Activated T-helper 1 cell treated with anti-CD3 and anti-CD28 coated beads, Interleukin-12 subunit alpha, Interleukin-12 subunit beta, Interleukin-2, Interleukin-4 antibody, amounts not matched to agents 30 ng/mL and 10 ng/mL and 1 ng/mL, durations not matched to agents 14 hours and 24 hours and 36 hours (primary cell): ENCODE measurements around the gene NTN1. TPM values are rescaled to one million over a fixed set of nuclear protein-coding genes. Genes with fewer than 3 reads are reported as not detected.

ENCODE experiments used
- DNase-seq: peaks from one replicate; pipeline ENCODE4 v3.0.0; 2021; ENCODE audit warnings: low spot score
- H3K27ac Mint-ChIP-seq: one replicate; pipeline ENCODE4 v1.8.0; 2021; ENCODE audit warnings: mild to moderate bottlenecking, mixed read lengths
- H3K27me3 Mint-ChIP-seq: one replicate; pipeline ENCODE4 v1.8.0; 2022; ENCODE audit warnings: mild to moderate bottlenecking, moderate library complexity, mixed read lengths; ENCODE audit not compliant: insufficient read depth
- H3K36me3 Mint-ChIP-seq: one replicate; pipeline ENCODE4 v1.8.0; 2021; ENCODE audit warnings: low read depth, mixed read lengths
- H3K4me1 Mint-ChIP-seq: one replicate; pipeline ENCODE4 v1.8.0; 2021; ENCODE audit warnings: low read depth, mixed read lengths
- H3K4me3 Mint-ChIP-seq: one replicate; pipeline ENCODE4 v1.8.0; 2021; ENCODE audit warnings: mild to moderate bottlenecking, moderate library complexity, mixed read lengths
- H3K9me3 Mint-ChIP-seq: one replicate; pipeline ENCODE4 v1.8.0; 2021; ENCODE audit warnings: mixed read lengths
- intact Hi-C: fragments of 100-400 bp; cut with micrococcal nuclease; formaldehyde crosslinking; loops from one replicate; pipeline ENCODE4 v1.15.1; 2024
- total RNA-seq: library from RNA; stranded (reverse); gene quantifications from 2 replicates; pipeline ENCODE4 v1.2.3, GENCODE V29; 2022

The NTN1 gene
- total RNA-seq, 1 donor from 2014 or later = 0.34 TPM

GRCh38 chr17:9232591-9233270 lies 211.4 kb downstream of the NTN1 start:
- no peaks in the 10 kb centered on the region for H3K9me3 Mint-ChIP-seq

GRCh38 chr17:9233271-9233599 lies 211.9 kb downstream of the NTN1 start:
- intact Hi-C loops = no loop called here
- no peak overlapping the region for H3K4me3 Mint-ChIP-seq
- no peaks in the 10 kb centered on the region for H3K9me3 Mint-ChIP-seq

More at GRCh38 chr17:9232591-9233270, 211.4 kb downstream of the NTN1 start:
- Mint-ChIP-seq H3K4me1 (no peaks in the 10 kb centered on the region), H3K36me3 (no peaks in the 10 kb centered on the region), H3K27me3 (no peaks in the 10 kb centered on the region), H3K27ac (no peak overlapping the region), H3K4me3 (no peak overlapping the region)
- intact Hi-C loops = no loop called here
- no peak for DNase-seq

GRCh38 chr17:9233761-9234160 lies 212.5 kb downstream of the NTN1 start:
- Mint-ChIP-seq H3K36me3 (no peaks in the 10 kb centered on the region), H3K4me3 (no peak overlapping the region), H3K4me1 (peaks cover 3% of the 10 kb centered on the region), H3K27me3 (no peaks in the 10 kb centered on the region), H3K9me3 (no peaks in the 10 kb centered on the region), H3K27ac (no peak overlapping the region)
- DNase-seq = no peak
- intact Hi-C loops = no loop called here

More at GRCh38 chr17:9233271-9233599, 211.9 kb downstream of the NTN1 start:
- Mint-ChIP-seq H3K27ac (no peak overlapping the region), H3K36me3 (no peaks in the 10 kb centered on the region), H3K27me3 (no peaks in the 10 kb centered on the region), H3K4me1 (no peaks in the 10 kb centered on the region)
- no peak for DNase-seq

- H3K27me3 Mint-ChIP-seq = no peaks in the 10 kb centered on the region
- no peaks in the 10 kb centered on the region for H3K9me3 Mint-ChIP-seq
- no peaks in the 10 kb centered on the region for H3K36me3 Mint-ChIP-seq
- H3K27ac Mint-ChIP-seq = no peak overlapping the region
- H3K4me1 Mint-ChIP-seq = peaks cover 10% of the 10 kb centered on the region
- no peak overlapping the region for H3K4me3 Mint-ChIP-seq
- intact Hi-C loops = no loop called here
- no peak for DNase-seq
Observed at GRCh38 chr17:9234389-9234945, 213.2 kb downstream of the NTN1 start.

GRCh38 chr17:9235346-9235745 lies 214.0 kb downstream of the NTN1 start:
- H3K4me1 Mint-ChIP-seq = peaks cover 12% of the 10 kb centered on the region
- no peak overlapping the region for H3K27ac Mint-ChIP-seq
- no peak for DNase-seq
- H3K36me3 Mint-ChIP-seq = no peaks in the 10 kb centered on the region
- intact Hi-C loops = loop anchor here (5.0 kb wide), 1 partner anchor 37 kb away; no protein-coding TSS in a partner anchor
- H3K9me3 Mint-ChIP-seq = no peaks in the 10 kb centered on the region
- H3K4me3 Mint-ChIP-seq = no peak overlapping the region
- H3K27me3 Mint-ChIP-seq = no peaks in the 10 kb centered on the region

- no peak for DNase-seq
- Mint-ChIP-seq H3K4me1 (peaks cover 12% of the 10 kb centered on the region), H3K9me3 (no peaks in the 10 kb centered on the region), H3K36me3 (no peaks in the 10 kb centered on the region), H3K4me3 (no peak overlapping the region), H3K27ac (no peak overlapping the region), H3K27me3 (no peaks in the 10 kb centered on the region)
- intact Hi-C loops = loop anchor here (5.0 kb wide), 1 partner anchor 36 kb away; no protein-coding TSS in a partner anchor
Observed at GRCh38 chr17:9236286-9237052, 215.2 kb downstream of the NTN1 start.

GRCh38 chr17:9237053-9237410 lies 215.7 kb downstream of the NTN1 start:
- H3K4me3 Mint-ChIP-seq = no peak overlapping the region
- no peaks in the 10 kb centered on the region for H3K27me3 Mint-ChIP-seq
- intact Hi-C loops = loop anchor here (5.0 kb wide), 1 partner anchor 35 kb away; no protein-coding TSS in a partner anchor
- DNase-seq = no peak
- no peak overlapping the region for H3K27ac Mint-ChIP-seq
- no peaks in the 10 kb centered on the region for H3K9me3 Mint-ChIP-seq
- no peaks in the 10 kb centered on the region for H3K36me3 Mint-ChIP-seq
- peaks cover 12% of the 10 kb centered on the region for H3K4me1 Mint-ChIP-seq

- H3K9me3 Mint-ChIP-seq = no peaks in the 10 kb centered on the region
- H3K4me1 Mint-ChIP-seq = peaks cover 12% of the 10 kb centered on the region
- intact Hi-C loops = loop anchor here (5.0 kb wide), 1 partner anchor 35 kb away; no protein-coding TSS in a partner anchor
- no peak for DNase-seq
- H3K4me3 Mint-ChIP-seq = peak overlapping the region; percentile 37
- H3K36me3 Mint-ChIP-seq = no peaks in the 10 kb centered on the region
- no peak overlapping the region for H3K27ac Mint-ChIP-seq
- no peaks in the 10 kb centered on the region for H3K27me3 Mint-ChIP-seq
Observed at GRCh38 chr17:9237661-9238301, 216.5 kb downstream of the NTN1 start.

- DNase-seq = no peak
- Mint-ChIP-seq H3K27ac (peak overlapping the region; percentile 48), H3K4me1 (peaks cover 12% of the 10 kb centered on the region), H3K9me3 (no peaks in the 10 kb centered on the region), H3K27me3 (no peaks in the 10 kb centered on the region), H3K4me3 (peak overlapping the region; percentile 77), H3K36me3 (no peaks in the 10 kb centered on the region)
- intact Hi-C loops = loop anchor here (5.0 kb wide), 1 partner anchor 34 kb away; no protein-coding TSS in a partner anchor
Observed at GRCh38 chr17:9238340-9239245, 217.3 kb downstream of the NTN1 start.

- no peaks in the 10 kb centered on the region for H3K36me3 Mint-ChIP-seq
- DNase-seq = no peak
- H3K4me3 Mint-ChIP-seq = peak overlapping the region; percentile 77
- H3K27me3 Mint-ChIP-seq = no peaks in the 10 kb centered on the region
- H3K27ac Mint-ChIP-seq = peak overlapping the region; percentile 63
- peaks cover 12% of the 10 kb centered on the region for H3K4me1 Mint-ChIP-seq
- intact Hi-C loops = loop anchor here (5.0 kb wide), 1 partner anchor 33 kb away; no protein-coding TSS in a partner anchor
- no peaks in the 10 kb centered on the region for H3K9me3 Mint-ChIP-seq
Observed at GRCh38 chr17:9239246-9239792, 218.0 kb downstream of the NTN1 start.

- no peaks in the 10 kb centered on the region for H3K36me3 Mint-ChIP-seq
- peak; percentile 61 for DNase-seq
- no peaks in the 10 kb centered on the region for H3K27me3 Mint-ChIP-seq
- H3K4me1 Mint-ChIP-seq = peaks cover 12% of the 10 kb centered on the region
- no peaks in the 10 kb centered on the region for H3K9me3 Mint-ChIP-seq
- intact Hi-C loops = loop anchor here (1.0 to 5.0 kb wide), 3 partner anchors 12 to 50 kb away; no protein-coding TSS in a partner anchor
- peak overlapping the region; percentile 63 for H3K27ac Mint-ChIP-seq
- H3K4me3 Mint-ChIP-seq = peak overlapping the region; percentile 77
Observed at GRCh38 chr17:9239793-9240658, 218.7 kb downstream of the NTN1 start.
